Panc1 (cell line): ENCODE measurements around the gene PC. TPM values are rescaled to one million over a fixed set of nuclear protein-coding genes. Genes with fewer than 3 reads are reported as not detected.

Experiments used
- ATAC-seq: fragments of 200-7000 bp; cut with Tn5 transposase; 2 replicates; pipeline ENCODE4 v1.9.1; 2020; ENCODE audit warnings: mild to moderate bottlenecking, moderate library complexity
- BruUV-seq: library from RNA; stranded (reverse); fragments of 400-500 nt; replicated peaks from 2 replicates; lab custom pipeline; 2021; lab: Mats Ljungman, UMichigan
- CTCF ChIA-PET: fragments of 300-600 bp; sonication (Branson Sonifier 250); formaldehyde crosslinking; loops from one replicate; lab custom pipeline; 2022; ENCODE audit warnings: antibody characterized with exemption; lab: Charles Lee
- POLR2A ChIA-PET: fragments of 300-600 bp; sonication (Branson Sonifier 250); formaldehyde crosslinking; loops from one replicate; lab custom pipeline; 2022; ENCODE audit warnings: antibody characterized with exemption; lab: Charles Lee
- DNase-seq: peaks from one replicate; pipeline ENCODE4 v3.0.0-alpha.2; 2010; ENCODE audit warnings: low read depth, low spot score
- H3K27ac ChIP-seq: 2 replicates; pipeline ENCODE4 v1.5.1; 2011; ENCODE audit warnings: mild to moderate bottlenecking, low read length, inconsistent platforms
- H3K27me3 ChIP-seq: fragments of 200-500 bp; sonication (Bioruptor generic); 2 replicates; pipeline ENCODE4 v1.6.0; 2014; ENCODE audit warnings: low read length, inconsistent platforms; ENCODE audit not compliant: control insufficient read depth, insufficient read depth
- H3K36me3 ChIP-seq: fragments of 200-500 bp; sonication (Bioruptor generic); 2 replicates; pipeline ENCODE4 v1.5.1; 2014; ENCODE audit warnings: inconsistent platforms, mild to moderate bottlenecking, low read length, moderate library complexity; ENCODE audit not compliant: control insufficient read depth, insufficient read depth
- H3K4me1 ChIP-seq: 2 replicates; pipeline ENCODE4 v1.5.1; 2011; ENCODE audit warnings: inconsistent platforms, mild to moderate bottlenecking, low read length, moderate library complexity; ENCODE audit not compliant: control insufficient read depth, insufficient read depth
- H3K4me3 ChIP-seq, 2 experiments: 2 replicates each; pipeline ENCODE4 v1.5.1; 2011 to 2012; ENCODE audit warnings: low read depth in 2 of 2, low read length in 2 of 2, mild to moderate bottlenecking in 2 of 2, inconsistent platforms in 1 of 2, moderate library complexity in 1 of 2
- H3K9me3 ChIP-seq: fragments of 200-500 bp; sonication (Bioruptor generic); 2 replicates; pipeline ENCODE4 v1.5.1; 2014; ENCODE audit warnings: low read depth, mild to moderate bottlenecking, inconsistent platforms, low read length, moderate library complexity; ENCODE audit not compliant: control insufficient read depth, insufficient read depth
- CTCF ChIP-seq: fragments of 450-650 bp; IDR thresholded peaks from 2 replicates; pipeline ENCODE4 v1.5.1; 2017; ENCODE audit warnings: mild to moderate bottlenecking
- POLR2AphosphoS5 ChIP-seq: IDR thresholded peaks from 2 replicates; pipeline ENCODE4 v1.6.1; 2012; ENCODE audit warnings: mild to moderate bottlenecking, low read depth, low read length, moderate library complexity
- SIN3A ChIP-seq: IDR thresholded peaks from 2 replicates; pipeline ENCODE4 v1.6.1; 2012; ENCODE audit warnings: low read depth, mild to moderate bottlenecking, low read length, moderate library complexity, borderline replicate concordance; ENCODE audit not compliant: insufficient read depth
- TCF7L2 ChIP-seq: IDR thresholded peaks from 2 replicates; pipeline ENCODE4 v1.6.1; 2011; ENCODE audit warnings: mild to moderate bottlenecking, low read depth, low read length, inconsistent platforms
- in situ Hi-C: cut with HindIII; loops from 2 replicates; pipeline ENCODE4 v1.10.0; 2016; ENCODE audit warnings: low sequenced_read_pairs, low pct_unique_long_range_greater_than_20kb
- intact Hi-C: fragments of 100-400 bp; cut with micrococcal nuclease; formaldehyde crosslinking; loops from one replicate; pipeline ENCODE4 v1.10.0; 2022; ENCODE audit not compliant: unreplicated experiment
- total RNA-seq: library from RNA; stranded (reverse); gene quantifications from one replicate; pipeline ENCODE4 v1.2.1, GENCODE V29; 2021; ENCODE audit not compliant: unreplicated experiment
- TF ChIP-seq, protein P1 (sequence below), 2 experiments: IDR thresholded peaks; 2 replicates each; pipeline ENCODE4 v1.6.1; 2011 to 2012; ENCODE audit warnings: low read depth in 2 of 2, control low read depth in 1 of 2, low read length in 1 of 2, mild to moderate bottlenecking in 1 of 2, moderate library complexity in 1 of 2; ENCODE audit not compliant: insufficient read depth in 1 of 2

PC gene
- total RNA-seq, 1 experiment from 2014 or later, result 12.8 TPM

- DNase-seq, result no peak
- POLR2A ChIA-PET, result no interaction called here
Observed at GRCh38 chr11:66852466-66853241, 105.5 kb downstream of the PC start.

GRCh38 chr11:66851698-66852465 lies 106.3 kb downstream of the PC start:
- CTCF ChIA-PET, result interaction anchor here (0.6 kb wide), 1 partner anchor 338 kb away, joined by 6 read pairs; no protein-coding TSS in a partner anchor
- Histone ChIP-seq H3K36me3 (peaks cover 3% of the 10 kb centered on the region; the same call in 1 of the 2 replicates), H3K27me3 (no peaks in the 10 kb centered on the region), H3K4me3 (no peak overlapping the region), H3K4me1 (peaks cover 9% of the 10 kb centered on the region), H3K9me3 (no peaks in the 10 kb centered on the region), H3K27ac (no peak overlapping the region)
- intact Hi-C loops (no loop called here), in situ Hi-C loops (no loop called here)
- POLR2A ChIA-PET, result no interaction called here
- no TSS peak for BruUV-seq
- DNase-seq (no peak), ATAC-seq (no peak)
- TF ChIP-seq SIN3A (no peak), TCF7L2 (no peak), CTCF (no peak; the same call in 1 of the 2 replicates)
- TF ChIP-seq, protein P1, sequence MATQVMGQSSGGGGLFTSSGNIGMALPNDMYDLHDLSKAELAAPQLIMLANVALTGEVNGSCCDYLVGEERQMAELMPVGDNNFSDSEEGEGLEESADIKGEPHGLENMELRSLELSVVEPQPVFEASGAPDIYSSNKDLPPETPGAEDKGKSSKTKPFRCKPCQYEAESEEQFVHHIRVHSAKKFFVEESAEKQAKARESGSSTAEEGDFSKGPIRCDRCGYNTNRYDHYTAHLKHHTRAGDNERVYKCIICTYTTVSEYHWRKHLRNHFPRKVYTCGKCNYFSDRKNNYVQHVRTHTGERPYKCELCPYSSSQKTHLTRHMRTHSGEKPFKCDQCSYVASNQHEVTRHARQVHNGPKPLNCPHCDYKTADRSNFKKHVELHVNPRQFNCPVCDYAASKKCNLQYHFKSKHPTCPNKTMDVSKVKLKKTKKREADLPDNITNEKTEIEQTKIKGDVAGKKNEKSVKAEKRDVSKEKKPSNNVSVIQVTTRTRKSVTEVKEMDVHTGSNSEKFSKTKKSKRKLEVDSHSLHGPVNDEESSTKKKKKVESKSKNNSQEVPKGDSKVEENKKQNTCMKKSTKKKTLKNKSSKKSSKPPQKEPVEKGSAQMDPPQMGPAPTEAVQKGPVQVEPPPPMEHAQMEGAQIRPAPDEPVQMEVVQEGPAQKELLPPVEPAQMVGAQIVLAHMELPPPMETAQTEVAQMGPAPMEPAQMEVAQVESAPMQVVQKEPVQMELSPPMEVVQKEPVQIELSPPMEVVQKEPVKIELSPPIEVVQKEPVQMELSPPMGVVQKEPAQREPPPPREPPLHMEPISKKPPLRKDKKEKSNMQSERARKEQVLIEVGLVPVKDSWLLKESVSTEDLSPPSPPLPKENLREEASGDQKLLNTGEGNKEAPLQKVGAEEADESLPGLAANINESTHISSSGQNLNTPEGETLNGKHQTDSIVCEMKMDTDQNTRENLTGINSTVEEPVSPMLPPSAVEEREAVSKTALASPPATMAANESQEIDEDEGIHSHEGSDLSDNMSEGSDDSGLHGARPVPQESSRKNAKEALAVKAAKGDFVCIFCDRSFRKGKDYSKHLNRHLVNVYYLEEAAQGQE (IDR thresholded peaks at IDR 0.05; ENCODE audit: insufficient read depth in 1 of 2, low read depth in 2 of 2, low read length in 1 of 2), result no peak

More at GRCh38 chr11:66852466-66853241, 105.5 kb downstream of the PC start:
- CTCF ChIA-PET, result interaction anchor here (0.6 kb wide), 1 partner anchor 339 kb away, joined by 6 read pairs; no protein-coding TSS in a partner anchor
- no peak for ATAC-seq
- Histone ChIP-seq H3K27ac (no peak overlapping the region), H3K4me3 (no peak overlapping the region), H3K9me3 (no peaks in the 10 kb centered on the region), H3K27me3 (no peaks in the 10 kb centered on the region), H3K36me3 (no peaks in the 10 kb centered on the region), H3K4me1 (peaks cover 8% of the 10 kb centered on the region)
- no TSS peak for BruUV-seq
- intact Hi-C loops (no loop called here), in situ Hi-C loops (no loop called here)
- no peak for TF ChIP-seq POLR2AphosphoS5
- no peak for TF ChIP-seq TCF7L2
- no peak for TF ChIP-seq SIN3A
- no peak; the same call in 1 of the 2 replicates for TF ChIP-seq CTCF
- TF ChIP-seq, protein P1 (IDR thresholded peaks at IDR 0.05; ENCODE audit: insufficient read depth in 1 of 2, low read depth in 2 of 2, low read length in 1 of 2), result no peak
